ENCODE results near the gene LPO. TPM values are rescaled to one million over a fixed set of nuclear protein-coding genes. Genes with fewer than 3 reads are reported as not detected.

The LPO gene
- total RNA-seq, 1 experiment from 2014 or later = not detected

DNA sequence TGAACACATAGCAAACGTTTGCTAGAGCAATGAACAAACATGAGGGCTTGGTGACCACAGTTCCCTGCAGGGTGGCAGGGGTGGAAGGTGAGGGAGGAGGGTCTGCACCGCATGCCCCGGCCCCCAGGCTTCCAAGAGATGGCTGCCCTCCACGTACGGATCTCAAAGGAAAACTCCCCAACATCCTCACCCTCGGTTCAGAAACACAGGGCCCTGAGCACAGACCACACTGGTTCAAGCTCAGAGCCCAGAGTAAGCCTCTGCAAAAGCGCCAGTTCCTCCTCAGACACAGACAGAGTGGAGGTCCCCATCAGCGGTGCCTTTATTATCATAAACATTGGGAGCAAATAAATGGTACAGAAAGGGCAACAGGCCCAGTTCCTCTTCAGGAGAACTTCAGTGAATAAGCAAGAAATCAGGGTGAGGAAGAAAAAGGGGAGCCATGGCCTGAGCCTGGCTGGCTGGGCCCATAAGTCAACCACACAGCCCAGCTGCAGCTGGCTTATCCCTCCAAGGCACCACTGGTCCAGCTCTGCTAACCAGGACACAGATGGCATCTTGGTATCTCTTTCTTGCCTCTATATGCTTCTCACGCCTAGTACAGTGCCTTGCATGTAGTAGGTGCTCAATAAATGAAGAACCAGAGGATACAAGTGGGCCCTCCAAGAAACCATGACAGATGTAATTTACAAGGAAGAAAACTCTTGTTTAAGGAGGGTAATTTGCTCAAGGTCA lies 31.3 kb downstream of the LPO start:
- Histone ChIP-seq H3K36me3 (no peaks in the 10 kb centered on the region), H3K27ac (no peak overlapping the region), H3K9me3 (replicated peaks) (no peaks in the 10 kb centered on the region; the same call in 1 of the 2 replicates), H3K4me3 (no peak overlapping the region), H3K27me3 (replicated peaks) (peaks cover 56% of the 10 kb centered on the region), H3K4me1 (replicated peaks) (no peaks in the 10 kb centered on the region)
- DNase-seq (ENCODE audit: low read depth in 1 of 2, low spot score in 2 of 2) = peak in 1 of 2 experiments; percentile 22

DNA sequence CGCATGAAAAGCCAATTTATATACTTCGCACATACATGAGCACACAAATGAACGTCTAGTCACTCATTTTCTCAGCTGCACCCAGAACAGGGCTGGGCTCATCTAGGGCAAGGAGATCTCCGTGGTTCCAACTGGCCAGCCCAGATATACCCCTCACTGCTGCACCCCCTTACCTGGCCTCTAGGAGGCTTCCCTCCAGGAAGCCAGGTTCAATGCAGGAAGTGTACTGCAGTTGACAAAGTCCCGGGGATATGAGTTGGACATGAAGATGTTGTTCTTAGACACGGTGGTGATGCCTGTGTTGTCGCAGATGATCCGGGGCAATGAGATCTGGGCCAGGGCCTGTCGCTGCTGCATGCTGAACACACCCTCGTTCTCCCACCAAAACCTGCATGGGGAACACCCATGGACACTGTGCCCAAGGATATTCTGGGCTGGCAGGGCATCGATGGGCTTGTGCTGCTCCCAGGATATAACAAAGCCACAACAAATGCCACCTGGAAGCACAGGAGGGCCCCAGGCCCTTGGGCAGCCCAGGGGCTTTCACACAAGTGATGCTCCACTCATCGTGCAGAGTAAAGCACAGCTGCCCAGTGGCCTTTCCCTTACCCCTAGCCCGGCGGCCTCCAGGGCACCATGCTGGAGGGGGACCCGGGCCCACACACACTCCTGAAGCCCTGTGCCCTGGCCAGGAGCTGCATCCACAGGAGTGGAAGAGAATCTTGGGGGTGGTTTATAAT lies 32.3 kb downstream of the LPO start:
- Histone ChIP-seq H3K27ac (no peak overlapping the region), H3K9me3 (replicated peaks) (no peaks in the 10 kb centered on the region; the same call in 1 of the 2 replicates), H3K36me3 (no peaks in the 10 kb centered on the region), H3K4me1 (replicated peaks) (no peaks in the 10 kb centered on the region), H3K27me3 (replicated peaks) (peaks cover 58% of the 10 kb centered on the region), H3K4me3 (no peak overlapping the region)
- DNase-seq (ENCODE audit: low read depth in 1 of 2, low spot score in 2 of 2) = peak in 1 of 2 experiments; percentile 35

DNA sequence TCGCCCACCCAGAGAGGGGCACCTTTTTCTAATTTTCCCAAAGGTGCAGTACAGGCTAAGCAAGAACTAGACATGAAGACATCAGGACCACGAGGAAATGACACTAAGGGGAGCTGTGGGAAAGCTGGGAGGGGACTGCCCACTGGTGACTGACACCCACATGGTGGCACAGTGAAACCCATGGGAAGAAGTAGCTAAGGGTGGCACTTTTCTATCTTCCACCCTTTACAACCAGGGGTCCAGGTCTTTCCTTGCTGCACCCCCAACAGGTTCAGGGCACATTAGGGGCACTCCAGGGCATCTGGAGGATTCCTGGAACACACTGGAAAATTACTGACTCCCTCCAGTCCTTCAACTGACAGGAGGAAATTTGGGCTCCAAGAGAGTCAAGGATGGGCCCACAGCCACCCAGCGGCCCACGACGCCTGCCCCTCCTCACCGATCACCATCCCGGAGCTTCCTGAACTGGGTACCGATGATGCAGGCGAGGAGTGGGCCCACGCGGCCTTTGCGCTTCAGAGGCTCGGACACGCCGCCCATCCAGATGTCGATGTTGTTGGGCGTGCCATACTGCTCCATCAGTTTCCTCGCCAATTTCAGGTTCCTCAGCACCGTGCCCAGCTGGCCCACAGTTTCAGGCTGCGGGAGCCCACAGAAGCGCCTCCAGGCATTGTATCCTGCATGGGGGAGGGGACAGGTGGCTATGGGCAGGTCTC lies 33.0 kb downstream of the LPO start:
- peak in 1 of 2 experiments; percentile 32 for DNase-seq (ENCODE audit: low read depth in 1 of 2, low spot score in 2 of 2)
- Histone ChIP-seq H3K4me1 (replicated peaks) (no peaks in the 10 kb centered on the region), H3K27me3 (replicated peaks) (peaks cover 58% of the 10 kb centered on the region), H3K4me3 (no peak overlapping the region), H3K27ac (no peak overlapping the region), H3K9me3 (replicated peaks) (no peaks in the 10 kb centered on the region; the same call in 1 of the 2 replicates), H3K36me3 (no peaks in the 10 kb centered on the region)

- Histone ChIP-seq H3K4me3 (no peak overlapping the region), H3K27me3 (replicated peaks) (peaks cover 52% of the 10 kb centered on the region), H3K4me1 (replicated peaks) (no peaks in the 10 kb centered on the region), H3K36me3 (no peaks in the 10 kb centered on the region), H3K9me3 (replicated peaks) (no peaks in the 10 kb centered on the region; the same call in 1 of the 2 replicates), H3K27ac (no peak overlapping the region)
- DNase-seq (ENCODE audit: low read depth in 1 of 2, low spot score in 2 of 2) = peak in 1 of 2 experiments; percentile 41
These were observed 34.2 kb downstream of the LPO start for GRCh38 chr17:58272367-58273280.

DNA sequence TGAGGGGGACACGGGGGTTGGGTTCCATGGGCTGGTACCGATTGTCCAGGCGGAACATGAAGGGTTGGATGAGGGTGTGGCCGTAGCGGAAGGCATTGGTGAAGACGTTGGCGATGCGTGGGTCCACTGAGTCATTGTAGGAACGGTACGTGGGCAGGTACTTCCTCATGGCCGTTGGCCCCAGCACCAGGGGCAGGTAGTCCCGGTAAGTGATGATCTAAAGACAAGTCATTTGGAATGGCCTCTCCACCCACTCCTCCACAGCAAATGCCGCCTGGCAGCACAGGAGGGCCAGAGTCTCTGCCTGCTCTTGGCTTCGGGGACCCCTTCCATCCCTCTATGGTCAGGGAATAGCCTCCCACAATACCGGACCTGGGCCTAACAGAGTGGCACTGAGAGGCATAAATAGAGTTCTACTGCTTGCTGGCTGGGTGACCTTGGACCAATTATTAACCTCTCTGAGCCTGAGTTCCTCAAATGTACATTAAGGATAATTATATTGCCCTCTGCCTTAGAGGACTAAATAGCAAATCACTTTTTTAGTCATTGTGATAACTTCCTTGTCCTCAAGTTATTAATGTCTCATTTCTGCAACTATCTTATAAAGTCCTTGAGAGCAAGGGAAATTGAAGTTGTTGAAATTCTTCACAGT lies 35.2 kb downstream of the LPO start:
- Histone ChIP-seq H3K9me3 (replicated peaks) (no peaks in the 10 kb centered on the region; the same call in 1 of the 2 replicates), H3K27me3 (replicated peaks) (peaks cover 54% of the 10 kb centered on the region), H3K36me3 (no peaks in the 10 kb centered on the region), H3K4me3 (no peak overlapping the region), H3K4me1 (replicated peaks) (no peaks in the 10 kb centered on the region), H3K27ac (no peak overlapping the region)
- DNase-seq (ENCODE audit: low read depth in 1 of 2, low spot score in 2 of 2) = peak in 1 of 2 experiments; percentile 47

DNA sequence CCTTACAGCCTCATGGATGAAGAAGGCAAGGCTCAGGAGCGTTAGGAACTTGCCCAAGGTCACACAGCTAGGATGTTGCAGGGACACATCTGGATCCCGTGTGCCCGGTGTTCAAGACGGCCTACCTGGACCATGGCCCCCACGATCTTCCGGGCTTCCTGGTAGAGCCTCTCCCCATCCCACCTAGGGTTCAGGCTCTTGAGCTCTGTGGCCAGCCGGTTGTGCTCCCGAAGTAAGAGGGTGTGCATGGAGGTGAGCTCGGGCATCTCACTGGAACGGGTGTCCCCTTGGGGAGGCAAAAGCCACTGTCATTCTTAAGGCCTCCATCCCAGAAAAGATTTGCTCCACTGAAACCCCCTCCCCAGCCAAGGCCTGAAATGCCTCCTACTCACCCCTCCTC lies 37.0 kb downstream of the LPO start:
- Histone ChIP-seq H3K27me3 (replicated peaks) (peaks cover 54% of the 10 kb centered on the region), H3K4me3 (no peak overlapping the region), H3K27ac (no peak overlapping the region), H3K36me3 (no peaks in the 10 kb centered on the region), H3K9me3 (replicated peaks) (no peaks in the 10 kb centered on the region; the same call in 1 of the 2 replicates), H3K4me1 (replicated peaks) (no peaks in the 10 kb centered on the region)
- DNase-seq (ENCODE audit: low read depth in 1 of 2, low spot score in 2 of 2) = no peak

- Histone ChIP-seq H3K4me3 (no peak overlapping the region), H3K27me3 (replicated peaks) (peaks cover 49% of the 10 kb centered on the region)
- no peak for DNase-seq (ENCODE audit: low read depth in 1 of 2, low spot score in 2 of 2)
These were observed 38.0 kb downstream of the LPO start for GRCh38 chr17:58276423-58276822.

DNA sequence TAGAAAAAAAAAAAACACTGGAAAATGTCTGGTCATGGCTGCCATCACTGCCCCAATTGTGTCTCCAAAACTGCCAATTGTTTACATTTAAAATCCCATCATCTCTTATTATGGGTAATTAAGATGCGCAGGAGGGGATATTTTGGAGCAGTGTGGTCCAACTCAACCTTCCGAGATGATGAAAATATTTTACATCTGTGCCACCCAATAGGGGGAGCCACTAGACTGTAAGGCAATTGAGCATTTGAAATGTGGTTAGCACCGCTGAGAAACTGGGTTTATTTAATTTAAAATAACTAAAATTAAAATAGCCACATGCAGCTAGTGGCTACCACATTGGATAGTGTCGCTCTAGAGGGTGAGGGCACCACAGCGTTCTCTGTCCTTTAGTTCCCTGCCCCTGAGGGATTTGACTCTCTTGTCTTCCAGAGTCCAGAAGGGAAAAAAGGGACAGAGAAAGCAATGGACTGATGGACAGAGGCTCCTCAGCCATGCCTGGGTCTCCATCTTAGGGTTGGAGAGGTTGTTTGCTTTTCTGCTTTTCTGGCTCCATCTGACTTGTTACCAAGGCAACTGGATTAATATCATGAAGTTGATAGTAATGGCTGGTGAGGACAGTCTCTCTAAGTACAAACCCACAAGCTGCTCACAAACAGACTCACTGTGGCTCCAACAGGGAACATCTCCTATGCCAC lies 38.9 kb downstream of the LPO start:
- H3K4me1 ChIP-seq (replicated peaks) = no peaks in the 10 kb centered on the region
- no peaks in the 10 kb centered on the region for H3K36me3 ChIP-seq
- no peaks in the 10 kb centered on the region; the same call in 1 of the 2 replicates for H3K9me3 ChIP-seq (replicated peaks)
- H3K4me3 ChIP-seq = no peak overlapping the region
- H3K27ac ChIP-seq = no peak overlapping the region
- peaks cover 46% of the 10 kb centered on the region for H3K27me3 ChIP-seq (replicated peaks)
- DNase-seq (ENCODE audit: low read depth in 1 of 2, low spot score in 2 of 2) = no peak

More at GRCh38 chr17:58276423-58276822, 38.0 kb downstream of the LPO start:
- H3K4me1 ChIP-seq (replicated peaks) = no peaks in the 10 kb centered on the region
- H3K9me3 ChIP-seq (replicated peaks) = no peaks in the 10 kb centered on the region; the same call in 1 of the 2 replicates
- no peak overlapping the region for H3K27ac ChIP-seq
- H3K36me3 ChIP-seq = no peaks in the 10 kb centered on the region

DNA sequence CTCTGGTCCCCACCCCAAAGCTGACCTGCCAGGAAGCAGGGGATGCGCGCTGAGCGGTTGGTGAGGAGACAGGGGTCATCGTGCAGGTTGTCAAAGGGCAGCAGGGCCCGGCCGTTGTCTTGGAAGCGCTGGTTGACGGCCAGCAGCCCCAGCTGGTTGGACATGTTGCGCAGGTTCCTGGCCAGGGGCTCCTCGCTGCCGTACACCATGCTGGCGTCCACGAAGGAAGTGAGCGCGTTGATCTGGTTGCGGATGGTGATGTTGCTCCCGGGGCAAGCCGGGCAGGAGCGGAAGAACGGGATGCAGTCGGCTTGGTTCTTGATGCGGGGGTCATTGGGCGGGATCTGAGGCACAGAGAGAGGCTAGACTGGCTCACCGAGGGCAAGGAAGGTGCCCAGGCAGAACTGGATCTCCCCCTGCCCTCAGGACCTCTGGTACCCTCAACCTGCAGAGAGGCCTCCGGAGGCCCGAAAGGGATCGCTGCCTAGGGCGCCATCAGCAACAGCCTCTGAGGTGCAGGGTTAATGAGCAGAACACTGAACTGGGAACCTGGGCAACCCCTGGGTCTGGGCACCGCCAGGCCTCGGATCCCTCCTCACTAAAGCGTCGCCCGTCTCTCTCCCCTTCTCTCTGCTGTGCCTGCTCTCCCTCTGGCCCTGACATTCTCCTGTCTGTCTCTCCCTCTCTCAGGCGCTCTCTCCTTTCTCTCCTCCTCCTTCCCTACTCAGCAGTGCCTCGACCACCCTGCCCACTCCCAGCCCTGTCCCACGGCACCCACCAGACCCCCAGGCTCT lies 39.6 kb downstream of the LPO start:
- H3K4me1 ChIP-seq (replicated peaks) = no peaks in the 10 kb centered on the region
- no peak overlapping the region for H3K4me3 ChIP-seq
- peaks cover 44% of the 10 kb centered on the region for H3K27me3 ChIP-seq (replicated peaks)
- DNase-seq (ENCODE audit: low read depth in 1 of 2, low spot score in 2 of 2) = no peak
- H3K27ac ChIP-seq = no peak overlapping the region
- no peaks in the 10 kb centered on the region; the same call in 1 of the 2 replicates for H3K9me3 ChIP-seq (replicated peaks)
- no peaks in the 10 kb centered on the region for H3K36me3 ChIP-seq

DNA sequence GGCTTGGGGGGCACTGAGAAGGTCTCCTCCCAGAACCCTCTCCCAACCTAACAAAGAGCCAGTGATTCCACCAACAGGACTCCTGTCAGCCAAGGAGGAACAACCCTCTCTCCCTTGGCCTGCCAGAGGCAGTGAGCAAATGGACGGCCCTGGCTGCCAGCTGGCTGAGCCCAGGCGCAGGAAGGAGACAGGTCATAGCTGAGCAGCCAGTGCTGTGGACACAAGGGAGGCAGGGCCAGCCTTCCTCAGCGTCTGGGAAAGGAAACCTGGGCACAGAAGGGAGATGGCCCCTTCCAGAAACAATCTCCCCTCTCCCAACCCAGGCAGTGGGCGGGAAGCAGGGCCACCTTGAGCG lies 40.3 kb downstream of the LPO start:
- DNase-seq (ENCODE audit: low read depth in 1 of 2, low spot score in 2 of 2) = no peak

DNA sequence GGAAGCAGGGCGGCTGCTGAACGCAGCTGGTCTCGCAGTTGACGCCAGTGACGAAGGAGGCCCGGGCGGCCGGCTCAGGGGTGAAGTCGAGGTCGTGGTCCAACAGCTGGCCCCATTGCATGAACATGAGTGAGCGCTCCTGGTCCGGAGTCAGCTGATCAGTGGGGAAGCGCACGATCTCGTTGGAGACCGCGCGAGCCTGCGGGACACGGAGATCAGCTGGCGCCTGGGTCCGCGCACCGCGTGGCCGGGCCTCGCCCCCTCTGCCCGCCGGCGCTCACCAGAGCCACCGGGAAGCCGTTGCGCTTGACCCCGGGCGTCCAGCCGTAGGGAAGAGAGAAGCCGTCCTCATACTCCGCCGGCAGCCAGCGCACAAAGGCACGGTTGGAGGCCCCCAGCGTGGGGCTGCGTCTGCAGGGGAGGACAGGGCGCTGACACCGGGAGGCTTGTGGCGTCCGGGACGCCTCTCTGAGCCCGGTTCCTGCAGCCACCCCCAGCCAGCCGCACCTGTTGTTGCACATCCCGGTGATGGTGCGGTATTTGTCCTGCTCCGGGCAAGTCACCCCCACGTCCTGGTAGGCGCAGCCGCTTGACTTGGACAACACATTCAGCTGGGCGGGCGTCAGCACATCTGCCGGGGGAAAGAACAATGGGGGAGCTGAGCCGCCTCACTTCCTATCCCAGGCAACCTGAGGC lies 40.8 kb downstream of the LPO start:
- Histone ChIP-seq H3K27ac (no peak overlapping the region), H3K9me3 (replicated peaks) (no peaks in the 10 kb centered on the region; the same call in 1 of the 2 replicates), H3K27me3 (replicated peaks) (peaks cover 44% of the 10 kb centered on the region), H3K4me3 (no peak overlapping the region), H3K4me1 (replicated peaks) (no peaks in the 10 kb centered on the region), H3K36me3 (no peaks in the 10 kb centered on the region)
- no peak for DNase-seq (ENCODE audit: low read depth in 1 of 2, low spot score in 2 of 2)

More for the DNA sequence above, 40.3 kb downstream of the LPO start:
- no peak overlapping the region for H3K4me3 ChIP-seq
- no peaks in the 10 kb centered on the region; the same call in 1 of the 2 replicates for H3K9me3 ChIP-seq (replicated peaks)
- no peaks in the 10 kb centered on the region for H3K4me1 ChIP-seq (replicated peaks)
- no peak overlapping the region for H3K27ac ChIP-seq
- no peaks in the 10 kb centered on the region for H3K36me3 ChIP-seq
- H3K27me3 ChIP-seq (replicated peaks) = peaks cover 44% of the 10 kb centered on the region

Data from SJSA1 (cell line).